SW 1271 (cell line): ENCODE results near the gene MYH9.

Source experiments
- DNase-seq, 2 experiments: peaks; one replicate each; lab custom pipeline; 2025; lab: John Stamatoyannopoulos, UW

The MYH9 gene

GRCh38 chr22:36349726-36350125 lies 38.0 kb downstream of the MYH9 start:
- no peak for DNase-seq

DNA sequence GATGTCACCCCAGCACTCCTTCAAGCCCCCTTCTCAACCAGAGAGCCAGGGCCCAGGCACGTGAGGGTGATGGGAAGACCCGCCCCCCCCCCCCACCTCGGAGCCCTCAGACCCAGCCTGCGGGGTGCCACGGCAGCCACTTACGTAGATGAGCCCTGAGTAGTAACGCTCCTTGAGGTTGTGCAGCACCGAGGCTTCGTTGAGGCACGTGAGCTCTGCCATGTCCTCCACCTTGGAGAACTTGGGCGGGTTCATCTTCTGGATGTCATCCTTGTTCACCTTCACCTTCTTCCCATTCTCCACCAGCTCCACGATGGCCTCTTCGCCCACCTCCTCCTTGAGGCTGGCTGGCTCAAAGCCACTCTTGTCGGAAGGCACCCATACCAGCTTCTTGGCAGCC lies 39.0 kb downstream of the MYH9 start:
- no peak for DNase-seq

- no peak for DNase-seq
Observed at GRCh38 chr22:36347094-36347493, 40.7 kb downstream of the MYH9 start.

GRCh38 chr22:36344106-36344827 lies 43.5 kb downstream of the MYH9 start:
- DNase-seq: no peak

DNA sequence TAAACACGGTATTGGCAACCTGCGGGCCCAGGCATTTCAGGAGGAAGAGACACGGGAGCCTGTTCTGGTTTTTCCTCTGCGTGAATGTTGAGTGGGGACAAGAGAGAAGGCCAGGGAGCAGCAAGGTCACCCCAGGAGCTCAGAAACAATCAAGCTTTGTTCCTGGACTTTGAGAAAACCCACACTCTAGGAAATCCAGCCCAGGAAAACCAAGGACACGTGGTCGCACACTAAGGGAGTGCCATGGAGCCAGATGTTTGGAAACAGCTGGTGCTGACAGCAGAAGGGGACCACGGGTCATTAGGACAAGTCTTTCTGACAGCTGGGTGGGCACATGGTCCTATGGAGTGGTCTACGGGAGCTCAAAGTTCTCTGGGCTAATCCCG lies 44.1 kb downstream of the MYH9 start:
- no peak for DNase-seq

- DNase-seq: no peak
Observed at GRCh38 chr22:36343070-36343719, 44.6 kb downstream of the MYH9 start.

- no peak for DNase-seq
Observed at GRCh38 chr22:36341640-36342041, 46.1 kb downstream of the MYH9 start.

- DNase-seq: no peak
Observed at GRCh38 chr22:36340621-36341020, 47.1 kb downstream of the MYH9 start.

GRCh38 chr22:36339171-36340065 lies 48.3 kb downstream of the MYH9 start:
- no peak for DNase-seq

GRCh38 chr22:36337365-36338130 lies 50.2 kb downstream of the MYH9 start:
- DNase-seq: no peak

- no peak for DNase-seq
Observed at GRCh38 chr22:36336246-36337182, 51.3 kb downstream of the MYH9 start.

GRCh38 chr22:36335621-36336020 lies 52.1 kb downstream of the MYH9 start:
- no peak for DNase-seq

DNA sequence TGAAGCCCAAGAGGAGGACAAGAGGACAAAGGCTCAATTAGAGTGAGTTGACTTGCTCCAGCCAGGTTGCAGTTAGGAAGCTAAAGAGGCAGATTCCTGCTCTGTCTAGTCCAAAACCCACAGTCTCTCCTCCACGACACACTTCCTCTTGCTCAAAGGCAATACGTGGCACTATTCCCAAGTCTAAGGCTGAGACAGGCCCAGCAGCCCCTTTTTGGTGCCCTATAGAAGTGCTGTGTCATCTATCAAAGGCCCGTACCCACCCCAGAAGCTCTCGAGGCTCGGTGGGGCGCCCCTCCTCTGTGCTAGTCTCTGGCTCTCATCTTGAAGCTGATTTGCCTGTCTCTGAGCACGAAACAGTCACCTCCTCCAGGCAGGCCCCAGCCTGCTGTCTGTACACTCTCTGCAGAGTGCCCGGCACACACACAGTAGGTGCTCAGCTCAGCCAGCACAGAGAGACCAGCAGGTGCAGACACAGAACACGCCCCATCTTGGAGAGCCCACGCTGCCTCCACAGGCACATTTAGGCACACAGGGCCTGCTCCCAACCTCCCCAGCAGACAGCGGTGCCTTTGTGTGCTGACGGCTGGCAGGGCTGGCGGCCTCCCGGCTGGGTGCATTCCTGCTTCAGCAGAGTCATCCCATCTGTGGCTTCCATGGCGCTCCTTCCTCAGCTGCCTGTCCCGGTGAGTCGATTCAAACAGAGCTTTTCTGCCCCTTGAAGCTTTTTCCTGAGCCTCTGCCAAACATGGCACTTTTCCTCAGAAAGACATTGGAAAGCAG lies 52.8 kb downstream of the MYH9 start:
- no peak for DNase-seq

DNA sequence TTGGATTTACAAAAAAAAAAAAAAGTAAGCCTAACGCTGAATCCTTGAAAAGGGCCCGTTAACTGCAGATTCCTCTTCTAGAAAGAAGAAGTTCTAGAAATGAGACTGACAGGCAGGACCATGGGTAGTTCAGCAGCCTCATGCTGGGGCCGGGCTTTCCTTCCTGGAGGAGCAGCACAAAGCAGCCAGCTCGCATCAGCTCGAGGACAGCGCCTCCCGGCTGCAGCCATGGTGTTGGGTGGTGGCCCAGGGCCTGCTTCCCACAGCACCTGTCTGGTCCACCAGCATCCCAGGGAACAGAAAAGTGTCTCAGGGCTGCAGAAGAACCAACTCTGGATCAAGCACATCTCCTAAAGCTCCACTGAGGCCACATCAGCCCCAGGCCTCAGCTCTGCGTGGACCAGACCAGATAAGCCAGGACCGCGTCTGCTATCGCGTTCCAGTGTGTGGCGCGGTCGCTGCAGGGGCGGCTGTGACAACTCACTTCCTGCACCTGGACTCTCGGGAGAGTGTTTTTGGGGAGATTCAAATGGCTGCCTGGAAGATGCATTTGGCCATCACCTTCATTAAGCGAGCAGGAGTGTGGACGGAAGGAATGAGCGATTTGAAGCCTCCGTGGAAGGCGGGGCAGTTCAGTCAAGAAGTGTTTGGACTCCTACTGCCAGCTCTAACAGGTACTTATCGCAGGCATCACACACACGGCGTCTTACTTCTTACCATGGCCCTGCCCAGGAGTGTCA lies 53.5 kb downstream of the MYH9 start:
- no peak for DNase-seq

DNA sequence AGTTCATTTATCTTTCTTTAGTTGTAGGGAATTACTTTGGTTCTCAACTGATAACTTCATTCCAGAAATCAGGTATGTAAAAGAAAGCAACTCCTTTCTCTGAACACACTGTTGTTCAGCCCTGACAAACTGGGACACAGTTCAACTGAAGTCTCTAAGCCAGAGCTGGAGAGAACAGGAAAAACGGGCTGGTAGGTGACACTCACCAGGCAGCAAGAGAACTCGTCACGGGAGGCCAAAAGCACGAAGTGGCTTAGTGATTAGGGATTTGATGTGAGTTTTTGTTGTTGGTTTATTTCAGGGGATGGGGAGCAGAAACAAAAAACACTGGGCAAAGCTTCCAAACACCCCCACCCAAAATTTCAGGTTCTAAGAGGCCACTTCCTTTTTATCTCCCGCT lies 54.1 kb downstream of the MYH9 start:
- no peak for DNase-seq

- DNase-seq: peak in 1 of 2 experiments; percentile 29
Observed at GRCh38 chr22:36332623-36333332, 55.0 kb downstream of the MYH9 start.

DNA sequence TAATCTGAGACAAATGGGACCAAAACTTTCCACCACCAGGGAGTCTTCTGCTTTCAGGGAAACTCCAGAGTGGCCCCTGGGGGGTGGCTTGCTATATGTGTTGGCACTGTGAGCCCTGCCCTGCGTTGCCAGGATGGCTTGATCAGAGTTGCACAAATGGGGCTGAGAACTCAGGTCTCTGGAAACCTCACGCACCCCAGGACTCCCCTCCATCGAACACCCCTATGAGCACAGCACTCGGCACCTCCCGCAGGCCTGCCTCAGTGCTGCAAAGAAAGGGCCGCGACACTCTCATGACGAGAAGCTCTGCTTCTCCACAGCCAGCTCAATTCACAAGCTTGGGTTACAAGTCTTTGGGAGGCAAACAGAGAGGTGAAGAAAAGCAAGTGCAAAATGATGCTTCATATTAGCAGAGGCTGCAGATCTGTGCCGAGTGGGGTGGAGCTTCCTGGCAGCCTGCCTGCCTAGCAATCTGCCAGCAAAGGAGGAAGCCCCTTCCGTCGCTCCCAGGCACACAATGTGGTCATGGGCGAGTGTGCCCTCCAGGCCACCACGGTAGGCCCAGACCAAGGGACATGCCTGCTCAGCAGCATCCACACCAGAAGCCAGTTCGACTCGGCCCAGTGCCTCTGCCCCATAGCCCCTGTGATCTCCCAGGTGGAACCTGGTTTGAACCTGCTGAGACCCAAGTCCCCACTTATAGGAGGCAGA lies 55.7 kb downstream of the MYH9 start:
- peak in 1 of 2 experiments; percentile 58 for DNase-seq

- peak; percentile 68 to 86 for DNase-seq
Observed at GRCh38 chr22:36331306-36331911, 56.4 kb downstream of the MYH9 start.
